ENCODE data around the gene TBX6.
A peak's percentile ranks its signal among the peaks of the same experiment; 100 is the strongest.

Gene TBX6

DNA sequence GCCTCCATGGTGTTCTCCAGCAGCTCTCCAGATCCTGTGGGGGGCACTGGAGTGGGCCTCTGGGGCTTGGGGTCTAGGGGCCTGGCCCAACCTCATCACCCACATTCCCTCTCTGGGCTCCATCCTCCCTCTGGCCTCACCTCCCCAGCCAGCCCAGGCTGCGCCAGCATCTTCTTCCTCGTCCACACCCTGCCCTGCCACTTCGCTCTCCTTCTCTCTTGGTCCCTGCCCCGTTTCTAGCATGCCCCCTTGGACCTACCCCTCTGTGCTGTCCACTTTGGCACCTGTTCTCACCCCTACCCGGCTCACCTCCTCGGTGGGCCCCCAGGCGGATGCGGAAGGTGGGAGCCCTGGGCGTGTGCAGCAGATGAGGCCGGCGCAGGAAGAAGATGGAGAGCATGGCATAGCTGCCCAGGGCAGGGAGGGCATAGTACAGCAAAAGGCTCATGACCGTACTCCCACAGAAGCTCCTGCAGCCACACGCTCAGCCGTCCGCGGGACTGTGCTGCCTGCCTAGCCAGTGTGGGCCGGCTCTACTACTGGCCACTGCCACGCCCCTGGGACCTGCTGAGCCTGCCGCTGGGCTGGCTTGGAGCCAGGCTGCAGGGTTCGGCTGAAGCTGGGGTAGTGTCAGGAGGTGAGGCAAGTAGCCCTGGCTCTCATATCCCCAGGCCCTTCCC, 21.4 kb upstream of the TBX6 start, which contains the start of gene GDPD3:
GDPD3 (minus strand) TSS at position 507 of the 680 bp plus-strand sequence; CDS start at position 448, 59 bp downstream.
- DNase-seq (ENCODE audit: low read depth) = no peak
- TF ChIP-seq, protein P1, sequence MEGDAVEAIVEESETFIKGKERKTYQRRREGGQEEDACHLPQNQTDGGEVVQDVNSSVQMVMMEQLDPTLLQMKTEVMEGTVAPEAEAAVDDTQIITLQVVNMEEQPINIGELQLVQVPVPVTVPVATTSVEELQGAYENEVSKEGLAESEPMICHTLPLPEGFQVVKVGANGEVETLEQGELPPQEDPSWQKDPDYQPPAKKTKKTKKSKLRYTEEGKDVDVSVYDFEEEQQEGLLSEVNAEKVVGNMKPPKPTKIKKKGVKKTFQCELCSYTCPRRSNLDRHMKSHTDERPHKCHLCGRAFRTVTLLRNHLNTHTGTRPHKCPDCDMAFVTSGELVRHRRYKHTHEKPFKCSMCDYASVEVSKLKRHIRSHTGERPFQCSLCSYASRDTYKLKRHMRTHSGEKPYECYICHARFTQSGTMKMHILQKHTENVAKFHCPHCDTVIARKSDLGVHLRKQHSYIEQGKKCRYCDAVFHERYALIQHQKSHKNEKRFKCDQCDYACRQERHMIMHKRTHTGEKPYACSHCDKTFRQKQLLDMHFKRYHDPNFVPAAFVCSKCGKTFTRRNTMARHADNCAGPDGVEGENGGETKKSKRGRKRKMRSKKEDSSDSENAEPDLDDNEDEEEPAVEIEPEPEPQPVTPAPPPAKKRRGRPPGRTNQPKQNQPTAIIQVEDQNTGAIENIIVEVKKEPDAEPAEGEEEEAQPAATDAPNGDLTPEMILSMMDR (IDR thresholded peaks at IDR 0.05; ENCODE audit: insufficient read depth, low read depth, low read length, missing control alignments) = no peak

DNA sequence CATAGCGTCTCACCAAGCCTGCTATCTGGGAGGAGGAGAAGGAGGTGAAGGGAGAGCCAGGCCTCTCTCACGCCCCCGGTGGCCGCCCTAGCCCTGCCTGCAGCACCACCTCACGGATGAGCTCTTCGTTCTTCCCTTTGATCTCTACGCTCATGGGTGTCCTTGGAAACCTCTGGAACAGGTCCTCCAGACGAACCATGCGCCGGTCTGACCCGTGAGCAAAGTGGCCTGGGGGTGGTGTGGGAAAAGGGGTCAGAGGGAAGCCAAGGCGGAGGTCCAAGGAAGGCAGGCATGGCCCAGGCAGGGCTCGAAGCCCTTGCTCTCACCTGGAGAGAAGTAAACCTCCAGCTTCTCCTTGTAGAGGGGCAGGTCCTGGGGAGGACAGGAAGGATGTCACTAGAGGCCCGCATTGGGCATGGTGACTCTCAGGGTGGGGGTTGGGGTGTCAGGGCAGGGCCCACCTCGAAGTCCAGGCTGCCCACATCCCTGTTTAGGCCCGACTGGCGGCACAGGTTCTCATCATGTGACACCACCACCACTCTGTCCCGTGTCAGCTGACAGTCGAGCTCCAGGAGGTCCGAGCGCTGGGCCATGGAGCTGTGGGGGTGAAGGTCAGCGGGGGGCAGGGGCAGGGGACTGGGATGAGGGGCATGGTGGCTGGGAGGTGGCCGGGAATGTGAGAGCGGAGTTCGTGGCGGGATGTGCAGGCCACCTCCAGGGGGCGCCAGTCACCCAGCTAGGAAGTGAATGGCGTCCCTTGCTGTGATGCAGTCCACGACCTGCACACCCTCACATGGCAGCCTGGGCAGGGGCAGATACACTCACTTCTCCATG, 20.7 kb upstream of the TBX6 start:
- H3K4me3 ChIP-seq (ENCODE audit: low read depth, low read length) = no peak overlapping the region
- TF ChIP-seq, protein P1 (IDR thresholded peaks at IDR 0.05; ENCODE audit: insufficient read depth, low read depth, low read length, missing control alignments) = peak; percentile 83
- peak; percentile 82 for DNase-seq (ENCODE audit: low read depth)

More for the DNA sequence above, 21.4 kb upstream of the TBX6 start, which contains the start of gene GDPD3:
- H3K4me3 ChIP-seq (ENCODE audit: low read depth, low read length) = no peak within 1 kb of the TSS

DNA sequence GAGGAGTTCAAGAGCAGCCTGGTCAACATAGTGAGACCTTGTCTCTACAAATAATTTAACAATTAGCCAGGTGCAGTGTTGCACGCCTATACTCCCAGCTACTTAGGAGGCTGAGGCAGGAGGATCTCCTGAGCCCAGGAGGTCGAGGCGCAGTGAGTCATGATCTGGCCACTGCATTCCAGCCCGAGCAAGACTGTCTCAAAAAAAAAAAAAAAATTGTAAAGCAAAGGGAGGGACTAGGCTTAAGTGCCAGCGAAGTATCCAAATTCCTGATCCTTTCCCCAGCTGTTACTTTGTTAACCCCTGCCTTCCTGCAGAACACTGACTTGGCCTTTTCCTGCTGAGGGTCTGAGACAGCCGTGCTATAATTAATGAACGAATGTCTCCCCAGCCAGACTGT, 18.9 kb upstream of the TBX6 start:
- TF ChIP-seq, protein P1 (IDR thresholded peaks at IDR 0.05; ENCODE audit: insufficient read depth, low read depth, low read length, missing control alignments) = no peak
- DNase-seq (ENCODE audit: low read depth) = no peak
- H3K4me3 ChIP-seq (ENCODE audit: low read depth, low read length) = no peak overlapping the region

DNA sequence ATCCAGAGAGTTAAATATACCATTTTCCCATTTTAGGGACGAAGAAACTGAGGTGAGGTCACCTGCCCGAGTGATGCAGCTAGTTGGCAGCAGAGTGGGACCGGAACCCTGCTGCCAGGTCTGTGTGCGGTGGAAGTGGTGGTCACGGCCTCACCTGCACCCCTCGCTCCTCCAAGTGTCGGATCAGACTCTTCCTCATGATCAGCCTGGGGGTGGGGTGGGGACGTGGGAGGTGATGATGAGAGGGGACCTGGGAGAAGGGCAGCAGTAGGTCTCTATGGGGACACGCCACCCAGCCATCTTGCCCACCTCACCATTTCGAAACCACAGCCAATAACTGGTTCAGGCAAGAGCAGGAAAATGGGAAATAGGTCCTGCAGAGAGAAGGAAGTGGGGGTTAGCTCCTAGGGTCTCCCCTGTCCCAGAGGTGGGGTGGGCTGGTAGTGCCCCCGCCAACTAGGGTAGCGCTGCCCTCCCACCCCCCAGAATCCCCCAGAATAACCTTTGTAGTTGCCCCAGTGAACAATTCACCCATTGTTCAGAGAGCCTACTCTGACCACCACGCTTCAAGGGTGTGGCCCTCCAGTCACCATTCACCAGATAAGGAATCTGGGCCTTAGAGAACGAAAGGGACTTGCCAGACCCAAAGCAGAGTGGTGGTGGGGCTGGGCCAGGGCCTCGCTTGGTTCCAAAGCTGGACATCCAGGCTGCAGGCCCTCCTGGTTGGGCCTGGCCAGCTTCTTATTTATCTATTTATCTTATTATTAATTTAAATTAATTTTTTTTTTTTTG, 16.5 kb upstream of the TBX6 start:
- no peak overlapping the region for H3K4me3 ChIP-seq (ENCODE audit: low read depth, low read length)
- TF ChIP-seq, protein P1 (IDR thresholded peaks at IDR 0.05; ENCODE audit: insufficient read depth, low read depth, low read length, missing control alignments) = no peak
- DNase-seq (ENCODE audit: low read depth) = no peak

DNA sequence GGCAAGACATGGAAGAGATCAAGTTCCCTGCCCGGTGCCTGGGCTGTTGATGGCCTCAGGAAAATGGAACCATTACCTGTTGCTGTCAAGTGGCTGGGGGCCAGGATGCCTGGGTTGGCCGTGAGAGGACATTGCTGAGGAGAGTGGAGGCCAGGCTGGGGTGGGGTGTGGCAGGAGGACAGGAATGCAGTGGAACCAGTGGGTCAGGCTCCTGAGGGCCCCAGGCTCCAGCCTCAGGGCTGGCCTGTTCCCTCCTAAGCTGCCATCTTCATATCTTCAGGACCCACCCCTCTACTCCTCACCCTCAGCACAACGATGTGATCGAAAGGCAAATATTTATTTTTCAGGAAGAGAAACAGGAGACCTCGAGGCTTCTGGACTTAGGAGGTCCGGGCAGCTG, 12.8 kb upstream of the TBX6 start:
- DNase-seq (ENCODE audit: low read depth) = no peak
- no peak overlapping the region for H3K4me3 ChIP-seq (ENCODE audit: low read depth, low read length)
- TF ChIP-seq, protein P1 (IDR thresholded peaks at IDR 0.05; ENCODE audit: insufficient read depth, low read depth, low read length, missing control alignments) = no peak

DNA sequence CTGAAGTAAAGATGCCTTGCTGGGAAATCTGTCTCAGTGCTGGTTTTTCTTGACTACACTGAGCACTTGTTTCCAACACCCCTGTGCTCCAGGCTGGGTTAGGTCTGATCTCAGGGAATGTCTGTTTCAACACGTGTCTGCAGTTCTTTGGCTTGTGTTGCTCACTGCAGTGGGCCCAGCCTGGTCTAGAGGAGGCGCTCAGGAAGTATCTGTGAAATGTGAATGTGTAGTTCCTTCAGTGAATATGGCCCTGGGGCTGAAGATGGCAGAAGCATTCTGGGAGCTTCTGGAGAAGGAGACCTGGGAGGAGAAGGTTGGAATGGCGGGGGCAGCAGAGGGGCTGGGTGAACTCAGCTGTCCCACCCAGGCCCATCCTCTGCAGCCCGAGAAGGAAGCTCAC, 12.4 kb upstream of the TBX6 start:
- TF ChIP-seq, protein P1 (IDR thresholded peaks at IDR 0.05; ENCODE audit: insufficient read depth, low read depth, low read length, missing control alignments) = no peak
- no peak for DNase-seq (ENCODE audit: low read depth)
- H3K4me3 ChIP-seq (ENCODE audit: low read depth, low read length) = no peak overlapping the region

Data from GM12865 (cell line).